CD4-positive, CD25-positive, alpha-beta regulatory T cell (primary cell): ENCODE data around the gene COL20A1. TPM values are rescaled to one million over a fixed set of nuclear protein-coding genes. Genes with fewer than 3 reads are reported as not detected.

Source experiments
- ATAC-seq, 2 donors: fragments of 150-1000 bp; cut with Tn5 transposase; one replicate each; pipeline ENCODE4 v1.10.0; 2021; ENCODE audit warnings: low read depth in 2 of 2, moderate number of reproducible peaks in 2 of 2, moderate library complexity in 1 of 2
- DNase-seq, 3 donors: peaks; one replicate each; pipeline versions ENCODE4 v3.0.0 to v3.0.0-alpha.2; 2012 to 2022; ENCODE audit warnings: mixed read lengths in 1 of 3
- H3K27ac ChIP-seq: one replicate; pipeline ENCODE4 v1.7.0; 2013; ENCODE audit warnings: mild to moderate bottlenecking, low read length; ENCODE audit not compliant: insufficient read depth, poor library complexity, severe bottlenecking
- H3K27me3 ChIP-seq: one replicate; pipeline ENCODE4 v1.7.0; 2013; ENCODE audit warnings: low read length; ENCODE audit not compliant: control insufficient read depth, insufficient read depth
- H3K36me3 ChIP-seq: one replicate; pipeline ENCODE4 v1.7.0; 2013; ENCODE audit warnings: mild to moderate bottlenecking, low read length, moderate library complexity; ENCODE audit not compliant: control insufficient read depth, insufficient read depth
- H3K4me1 ChIP-seq: 2 replicates; pipeline ENCODE4 v1.7.0; 2013; ENCODE audit warnings: mild to moderate bottlenecking, low read length; ENCODE audit not compliant: insufficient read depth, control insufficient read depth, poor library complexity, severe bottlenecking
- H3K4me3 ChIP-seq: one replicate; pipeline ENCODE4 v1.7.0; 2013; ENCODE audit warnings: low read depth, mild to moderate bottlenecking, low read length, moderate library complexity
- H3K9me3 ChIP-seq, 2 experiments: 1 replicate in 1 of 2; 2 replicates in 1 of 2; pipeline ENCODE4 v1.7.0; 2013; ENCODE audit warnings: low read length in 2 of 2, mild to moderate bottlenecking in 1 of 2, moderate library complexity in 1 of 2; ENCODE audit not compliant: control insufficient read depth in 2 of 2
- H3K27ac Mint-ChIP-seq, 3 donors: one replicate each; pipeline ENCODE4 v1.8.0; 2020 to 2022; ENCODE audit warnings: mild to moderate bottlenecking in 3 of 3, mixed read lengths in 3 of 3, moderate library complexity in 2 of 3
- H3K27me3 Mint-ChIP-seq: one replicate; pipeline ENCODE4 v1.8.0; 2022; ENCODE audit warnings: mild to moderate bottlenecking, mixed read lengths
- H3K36me3 Mint-ChIP-seq: one replicate; pipeline ENCODE4 v1.8.0; 2020; ENCODE audit warnings: mixed read lengths
- H3K4me1 Mint-ChIP-seq, 4 donors: one replicate each; pipeline ENCODE4 v1.8.0; 2020 to 2022; ENCODE audit warnings: mixed read lengths in 4 of 4, mild to moderate bottlenecking in 1 of 4
- H3K4me3 Mint-ChIP-seq, 4 donors: one replicate each; pipeline ENCODE4 v1.8.0; 2020 to 2022; ENCODE audit warnings: mild to moderate bottlenecking in 4 of 4, mixed read lengths in 4 of 4, moderate library complexity in 3 of 4
- H3K9me3 Mint-ChIP-seq, 7 donors: one replicate each; pipeline ENCODE4 v1.8.0; 2020 to 2022; ENCODE audit warnings: mixed read lengths in 7 of 7, mild to moderate bottlenecking in 3 of 7, moderate library complexity in 2 of 7
- polyA plus RNA-seq, 4 donors: library from polyadenylated mRNA; unstranded; fragments of 300-500 nt; fragmentation: Illumina TruSeq; gene quantifications; one replicate each; pipeline ENCODE4 v1.2.3, GENCODE V29; 2021
- total RNA-seq: library from RNA; stranded (reverse); gene quantifications from one replicate; pipeline ENCODE4 v1.2.3, GENCODE V29; 2022

COL20A1 gene
- total and polyA plus RNA-seq, 5 donors from 2014 or later, result 0.20 TPM; not detected in 4

- H3K4me3 Mint-ChIP-seq, result no peak overlapping the region
- no peaks in the 10 kb centered on the region for H3K36me3 Mint-ChIP-seq
- no peaks in the 10 kb centered on the region for H3K36me3 ChIP-seq
- peaks cover 15% of the 10 kb centered on the region for H3K4me1 ChIP-seq
- H3K27me3 Mint-ChIP-seq, result peaks cover 21% of the 10 kb centered on the region
- H3K4me3 ChIP-seq, result no peak overlapping the region
- H3K27me3 ChIP-seq, result no peaks in the 10 kb centered on the region
- peaks cover 0 to 10% (median 5%) of the 10 kb centered on the region in 4 donors for H3K4me1 Mint-ChIP-seq
- no peak overlapping the region for H3K27ac ChIP-seq
- H3K9me3 ChIP-seq, result peaks cover 0 to 4% of the 10 kb centered on the region in 2 experiments
- ATAC-seq (no peak), DNase-seq (no peak)
- H3K27ac Mint-ChIP-seq, result no peak overlapping the region
- peaks cover 0 to 6% (median 3%) of the 10 kb centered on the region in 7 donors for H3K9me3 Mint-ChIP-seq
These were observed 3.7 kb downstream of the COL20A1 start for GRCh38 chr20:63296531-63297299.

- Mint-ChIP-seq H3K4me1 (peaks cover 0 to 10% (median 5%) of the 10 kb centered on the region in 4 donors), H3K4me3 (no peak overlapping the region), H3K27ac (no peak overlapping the region), H3K27me3 (peaks cover 21% of the 10 kb centered on the region), H3K36me3 (no peaks in the 10 kb centered on the region), H3K9me3 (peaks cover 0 to 9% (median 3%) of the 10 kb centered on the region in 7 donors)
- no peak for ATAC-seq
- Histone ChIP-seq H3K27me3 (no peaks in the 10 kb centered on the region), H3K36me3 (no peaks in the 10 kb centered on the region), H3K4me3 (no peak overlapping the region), H3K27ac (no peak overlapping the region), H3K4me1 (peaks cover 15% of the 10 kb centered on the region), H3K9me3 (peaks cover 0 to 4% of the 10 kb centered on the region in 2 experiments)
- DNase-seq, result no peak
These were observed 4.4 kb downstream of the COL20A1 start for GRCh38 chr20:63297371-63297781.

GRCh38 chr20:63297796-63298572, 5.0 kb downstream of the COL20A1 start:
- H3K36me3 Mint-ChIP-seq, result no peaks in the 10 kb centered on the region
- Histone ChIP-seq H3K27ac (no peak overlapping the region), H3K4me3 (no peak overlapping the region), H3K36me3 (no peaks in the 10 kb centered on the region), H3K4me1 (peaks cover 15% of the 10 kb centered on the region), H3K9me3 (peaks cover 0 to 4% of the 10 kb centered on the region in 2 experiments), H3K27me3 (no peaks in the 10 kb centered on the region)
- H3K4me3 Mint-ChIP-seq, result peak overlapping the region in 1 of 4 donors; percentile 59
- no peak overlapping the region for H3K27ac Mint-ChIP-seq
- H3K4me1 Mint-ChIP-seq, result peaks cover 0 to 10% (median 5%) of the 10 kb centered on the region in 4 donors
- peaks cover 21% of the 10 kb centered on the region for H3K27me3 Mint-ChIP-seq
- ATAC-seq, result no peak
- peaks cover 0 to 14% (median 3%) of the 10 kb centered on the region in 7 donors for H3K9me3 Mint-ChIP-seq
- DNase-seq, result no peak

GRCh38 chr20:63298731-63299312, 5.8 kb downstream of the COL20A1 start:
- peaks cover 21% of the 10 kb centered on the region for H3K27me3 Mint-ChIP-seq
- no peak overlapping the region for H3K27ac Mint-ChIP-seq
- peaks cover 0 to 10% (median 5%) of the 10 kb centered on the region in 4 donors for H3K4me1 Mint-ChIP-seq
- DNase-seq (no peak), ATAC-seq (no peak)
- Histone ChIP-seq H3K27ac (no peak overlapping the region), H3K4me3 (no peak overlapping the region), H3K9me3 (peaks cover 0 to 4% of the 10 kb centered on the region in 2 experiments), H3K4me1 (peaks cover 15% of the 10 kb centered on the region), H3K27me3 (no peaks in the 10 kb centered on the region), H3K36me3 (no peaks in the 10 kb centered on the region)
- no peaks in the 10 kb centered on the region for H3K36me3 Mint-ChIP-seq
- peaks cover 0 to 14% (median 3%) of the 10 kb centered on the region in 7 donors for H3K9me3 Mint-ChIP-seq
- H3K4me3 Mint-ChIP-seq, result peak overlapping the region in 1 of 4 donors; percentile 59

- H3K4me3 Mint-ChIP-seq, result no peak overlapping the region
- Histone ChIP-seq H3K4me3 (no peak overlapping the region), H3K27me3 (no peaks in the 10 kb centered on the region), H3K4me1 (no peaks in the 10 kb centered on the region), H3K9me3 (peaks cover 0 to 4% of the 10 kb centered on the region in 2 experiments), H3K27ac (no peak overlapping the region), H3K36me3 (no peaks in the 10 kb centered on the region)
- no peaks in the 10 kb centered on the region for H3K4me1 Mint-ChIP-seq
- peaks cover 0 to 15% (median 3%) of the 10 kb centered on the region in 7 donors for H3K9me3 Mint-ChIP-seq
- DNase-seq (no peak), ATAC-seq (no peak)
- H3K27me3 Mint-ChIP-seq, result peaks cover 14% of the 10 kb centered on the region
- H3K27ac Mint-ChIP-seq, result no peak overlapping the region
- H3K36me3 Mint-ChIP-seq, result no peaks in the 10 kb centered on the region
These were observed 8.7 kb downstream of the COL20A1 start for GRCh38 chr20:63301671-63302070.

- H3K4me1 ChIP-seq, result no peaks in the 10 kb centered on the region
- peaks cover 0 to 4% of the 10 kb centered on the region in 2 experiments for H3K9me3 ChIP-seq
- ATAC-seq (no peak), DNase-seq (no peak)
- H3K36me3 ChIP-seq, result no peaks in the 10 kb centered on the region
- no peak overlapping the region for H3K4me3 Mint-ChIP-seq
- H3K4me1 Mint-ChIP-seq, result no peaks in the 10 kb centered on the region
- H3K9me3 Mint-ChIP-seq, result peaks cover 0 to 15% (median 3%) of the 10 kb centered on the region in 7 donors
- H3K27ac Mint-ChIP-seq, result no peak overlapping the region
- peaks cover 14% of the 10 kb centered on the region for H3K27me3 Mint-ChIP-seq
- H3K27ac ChIP-seq, result no peak overlapping the region
- H3K27me3 ChIP-seq, result no peaks in the 10 kb centered on the region
- H3K36me3 Mint-ChIP-seq, result no peaks in the 10 kb centered on the region
- no peak overlapping the region for H3K4me3 ChIP-seq
These were observed 10.2 kb downstream of the COL20A1 start for GRCh38 chr20:63303095-63303666.

- H3K27me3 ChIP-seq, result no peaks in the 10 kb centered on the region
- no peaks in the 10 kb centered on the region for H3K4me1 ChIP-seq
- Mint-ChIP-seq H3K4me3 (no peak overlapping the region), H3K4me1 (no peaks in the 10 kb centered on the region), H3K36me3 (no peaks in the 10 kb centered on the region), H3K27me3 (peaks cover 6% of the 10 kb centered on the region), H3K27ac (no peak overlapping the region), H3K9me3 (peaks cover 0 to 15% (median 3%) of the 10 kb centered on the region in 7 donors)
- H3K36me3 ChIP-seq, result no peaks in the 10 kb centered on the region
- DNase-seq (no peak), ATAC-seq (no peak)
- H3K4me3 ChIP-seq, result no peak overlapping the region
- peaks cover 0 to 4% of the 10 kb centered on the region in 2 experiments for H3K9me3 ChIP-seq
- H3K27ac ChIP-seq, result no peak overlapping the region
These were observed 12.4 kb downstream of the COL20A1 start for GRCh38 chr20:63305393-63305792.
